ENCODE measurements around the gene FNIP2. TPM values are rescaled to one million over a fixed set of nuclear protein-coding genes. Genes with fewer than 3 reads are reported as not detected.

Gene FNIP2
- total RNA-seq, 4 donors from 2014 or later: 48.9 to 75.8 (median 63.2) TPM

GRCh38 chr4:158903472-158904043, 134.7 kb downstream of the FNIP2 start:
- no peak overlapping the region for H3K4me3 ChIP-seq (replicated peaks in 1 of 3)
- DNase-seq: no peak
- no peaks in the 10 kb centered on the region for H3K4me1 ChIP-seq
- no peaks in the 10 kb centered on the region for H3K9me3 ChIP-seq
- no peaks in the 10 kb centered on the region for H3K27me3 ChIP-seq
- intact Hi-C loops (cut with DNase I): no loop called here
- no peaks in the 10 kb centered on the region for H3K36me3 ChIP-seq
- no peak for TF ChIP-seq POLR2A (IDR thresholded peaks at IDR 0.05)
- TF ChIP-seq CTCF (IDR thresholded peaks at IDR 0.05): no peak
- 89 to 94% methylated on average over 3 of the region's 3 CpGs for WGBS, 2 donors
- H3K27ac ChIP-seq: no peak overlapping the region

GRCh38 chr4:158904815-158905214, 136.0 kb downstream of the FNIP2 start:
- TF ChIP-seq POLR2A (IDR thresholded peaks at IDR 0.05) (no peak), CTCF (IDR thresholded peaks at IDR 0.05) (no peak)
- H3K4me3 ChIP-seq (replicated peaks in 1 of 3): no peak overlapping the region
- no peaks in the 10 kb centered on the region for H3K9me3 ChIP-seq
- no peak overlapping the region for H3K27ac ChIP-seq
- DNase-seq: no peak
- H3K27me3 ChIP-seq: no peaks in the 10 kb centered on the region
- no peaks in the 10 kb centered on the region for H3K36me3 ChIP-seq
- H3K4me1 ChIP-seq: no peaks in the 10 kb centered on the region
- intact Hi-C loops (cut with DNase I): no loop called here
- 88 to 90% methylated on average over 1 of the region's 1 CpG for WGBS, 2 donors

- no peaks in the 10 kb centered on the region for H3K36me3 ChIP-seq
- no peaks in the 10 kb centered on the region for H3K27me3 ChIP-seq
- 78 to 84% methylated on average over 3 of the region's 3 CpGs for WGBS, 2 donors
- intact Hi-C loops (cut with DNase I): no loop called here
- no peak overlapping the region for H3K27ac ChIP-seq
- TF ChIP-seq CTCF (IDR thresholded peaks at IDR 0.05) (no peak), POLR2A (IDR thresholded peaks at IDR 0.05) (no peak)
- H3K9me3 ChIP-seq: no peaks in the 10 kb centered on the region
- DNase-seq: no peak
- no peak overlapping the region for H3K4me3 ChIP-seq (replicated peaks in 1 of 3)
- no peaks in the 10 kb centered on the region for H3K4me1 ChIP-seq
Observed at GRCh38 chr4:158906073-158906472, 137.2 kb downstream of the FNIP2 start.

GRCh38 chr4:158912390-158912789, 143.6 kb downstream of the FNIP2 start:
- no peak overlapping the region for H3K4me3 ChIP-seq (replicated peaks in 1 of 3)
- peaks cover 0 to 4% of the 10 kb centered on the region in 2 donors for H3K4me1 ChIP-seq
- DNase-seq: no peak
- intact Hi-C loops (cut with DNase I): no loop called here
- H3K36me3 ChIP-seq: no peaks in the 10 kb centered on the region
- TF ChIP-seq POLR2A (IDR thresholded peaks at IDR 0.05): no peak
- TF ChIP-seq CTCF (IDR thresholded peaks at IDR 0.05): no peak
- WGBS, 2 donors: 74 to 76% methylated on average over 2 of the region's 2 CpGs
- no peaks in the 10 kb centered on the region for H3K9me3 ChIP-seq
- no peaks in the 10 kb centered on the region for H3K27me3 ChIP-seq
- H3K27ac ChIP-seq: no peak overlapping the region

- no peaks in the 10 kb centered on the region for H3K36me3 ChIP-seq
- no peak overlapping the region for H3K27ac ChIP-seq
- TF ChIP-seq CTCF (IDR thresholded peaks at IDR 0.05) (no peak), POLR2A (IDR thresholded peaks at IDR 0.05) (no peak)
- no peak for DNase-seq
- peaks cover 0 to 4% of the 10 kb centered on the region in 2 donors for H3K4me1 ChIP-seq
- no peaks in the 10 kb centered on the region for H3K27me3 ChIP-seq
- no peaks in the 10 kb centered on the region for H3K9me3 ChIP-seq
- intact Hi-C loops (cut with DNase I): no loop called here
- 65 to 76% methylated on average over 6 of the region's 6 CpGs for WGBS, 2 donors
- no peak overlapping the region for H3K4me3 ChIP-seq (replicated peaks in 1 of 3)
Observed at GRCh38 chr4:158912806-158913205, 144.0 kb downstream of the FNIP2 start.
